Gastrocnemius medialis (tissue), 4 donors: ENCODE data around the gene CEP72.

Experiments used
- POLR2A ChIP-seq, 2 donors: fragments of 450-650 bp; IDR thresholded peaks; one replicate each; pipeline ENCODE4 v1.6.1; 2017; ENCODE audit warnings: antibody characterized with exemption in 2 of 2, mild to moderate bottlenecking in 2 of 2, moderate library complexity in 2 of 2
- TF ChIP-seq, protein P1 (sequence below), 5 experiments: fragments of 450-650 bp in 3 of 5; fragments of 200-600 bp in 2 of 5; sonication (generic) in 2 of 5; IDR thresholded peaks in 4 of 5; conservative IDR thresholded peaks in 1 of 5; 1 replicate in 4 of 5; 2 replicates in 1 of 5; pipeline ENCODE4 v1.5.1; 2016 to 2019; ENCODE audit warnings: antibody characterized with exemption in 5 of 5, mild to moderate bottlenecking in 3 of 5, moderate library complexity in 3 of 5

DNA sequence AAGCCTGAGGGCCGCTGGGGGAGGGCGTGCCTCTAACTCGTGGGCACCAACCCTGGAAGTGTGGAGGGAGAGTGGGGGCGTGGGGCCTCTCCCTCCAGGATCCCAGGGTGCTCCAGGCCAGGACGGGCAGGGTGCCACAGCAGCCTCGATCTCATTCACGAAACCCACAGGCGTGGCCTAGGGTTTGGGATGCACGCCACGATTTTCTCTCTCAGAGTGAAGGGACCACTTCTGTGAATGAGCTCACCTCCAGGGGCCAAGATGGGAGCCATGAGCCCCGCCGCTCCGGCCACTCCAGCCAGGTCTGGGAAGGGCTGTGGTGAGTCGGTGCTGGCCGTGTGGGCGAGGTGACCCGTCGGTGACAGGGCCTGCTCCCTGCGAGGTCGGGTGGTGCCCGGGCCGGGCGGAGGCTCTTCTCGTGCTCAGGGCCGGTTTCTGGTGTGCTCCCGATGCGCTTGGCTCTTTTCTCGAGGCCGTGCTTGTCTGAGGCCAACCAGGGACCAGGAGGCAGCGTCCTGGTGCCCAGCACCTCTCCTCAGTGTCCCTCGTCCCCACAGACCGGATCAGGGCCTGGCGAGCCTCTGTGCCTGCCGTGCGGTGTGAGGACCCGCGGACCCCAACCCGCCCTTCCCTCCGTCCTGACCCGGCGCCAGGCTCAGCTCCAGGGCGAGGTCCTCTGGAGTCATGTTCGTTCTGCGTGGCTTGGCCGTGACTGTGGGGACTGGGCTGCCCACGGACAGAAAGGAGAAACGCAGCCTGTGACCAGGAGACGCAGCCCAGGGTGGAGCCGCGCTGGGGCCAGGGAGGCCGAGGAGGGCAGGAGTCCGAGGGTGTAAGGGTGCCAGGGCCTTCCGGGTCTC, 50.0 kb downstream of the CEP72 start:
- TF ChIP-seq, protein P1, sequence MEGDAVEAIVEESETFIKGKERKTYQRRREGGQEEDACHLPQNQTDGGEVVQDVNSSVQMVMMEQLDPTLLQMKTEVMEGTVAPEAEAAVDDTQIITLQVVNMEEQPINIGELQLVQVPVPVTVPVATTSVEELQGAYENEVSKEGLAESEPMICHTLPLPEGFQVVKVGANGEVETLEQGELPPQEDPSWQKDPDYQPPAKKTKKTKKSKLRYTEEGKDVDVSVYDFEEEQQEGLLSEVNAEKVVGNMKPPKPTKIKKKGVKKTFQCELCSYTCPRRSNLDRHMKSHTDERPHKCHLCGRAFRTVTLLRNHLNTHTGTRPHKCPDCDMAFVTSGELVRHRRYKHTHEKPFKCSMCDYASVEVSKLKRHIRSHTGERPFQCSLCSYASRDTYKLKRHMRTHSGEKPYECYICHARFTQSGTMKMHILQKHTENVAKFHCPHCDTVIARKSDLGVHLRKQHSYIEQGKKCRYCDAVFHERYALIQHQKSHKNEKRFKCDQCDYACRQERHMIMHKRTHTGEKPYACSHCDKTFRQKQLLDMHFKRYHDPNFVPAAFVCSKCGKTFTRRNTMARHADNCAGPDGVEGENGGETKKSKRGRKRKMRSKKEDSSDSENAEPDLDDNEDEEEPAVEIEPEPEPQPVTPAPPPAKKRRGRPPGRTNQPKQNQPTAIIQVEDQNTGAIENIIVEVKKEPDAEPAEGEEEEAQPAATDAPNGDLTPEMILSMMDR (IDR thresholded peaks at IDR 0.05 in 4 of 5, conservative IDR thresholded peaks at IDR 0.05 in 1 of 5), result no peak
- TF ChIP-seq POLR2A (IDR thresholded peaks at IDR 0.05), result no peak
